Cardiac fibroblast (primary cell): ENCODE results near the gene NXF3.

ENCODE experiments used
- DNase-seq, 2 donors: peaks; one replicate each; pipeline versions ENCODE4 v3.0.0 to v3.0.0-alpha.2; 2010; ENCODE audit warnings: low read depth in 2 of 2
- H3K4me3 ChIP-seq, 2 donors: replicated peaks in 1 of 2; 1 replicate in 1 of 2; 2 replicates in 1 of 2; pipeline ENCODE4 v1.5.1; 2011; ENCODE audit warnings: low read depth in 2 of 2, low read length in 2 of 2, mild to moderate bottlenecking in 2 of 2, moderate library complexity in 1 of 2
- CTCF ChIP-seq: IDR thresholded peaks from one replicate; pipeline ENCODE4 v1.5.1; 2011; ENCODE audit warnings: low read depth, mild to moderate bottlenecking, low read length, inconsistent platforms

Gene NXF3

GRCh38 chrX:103101299-103102042 lies 8.5 kb upstream of the NXF3 start:
- DNase-seq, result peak in 1 of 2 donors; percentile 35
- H3K4me3 ChIP-seq, result no peak overlapping the region

GRCh38 chrX:103100484-103100883 lies 7.5 kb upstream of the NXF3 start:
- no peak overlapping the region for H3K4me3 ChIP-seq
- TF ChIP-seq CTCF, result no peak
- no peak for DNase-seq

More at GRCh38 chrX:103101299-103102042, 8.5 kb upstream of the NXF3 start:
- no peak for TF ChIP-seq CTCF

- DNase-seq, result no peak
- TF ChIP-seq CTCF, result no peak
- no peak overlapping the region for H3K4me3 ChIP-seq
These were observed 6.7 kb upstream of the NXF3 start for GRCh38 chrX:103099691-103100090.

DNA sequence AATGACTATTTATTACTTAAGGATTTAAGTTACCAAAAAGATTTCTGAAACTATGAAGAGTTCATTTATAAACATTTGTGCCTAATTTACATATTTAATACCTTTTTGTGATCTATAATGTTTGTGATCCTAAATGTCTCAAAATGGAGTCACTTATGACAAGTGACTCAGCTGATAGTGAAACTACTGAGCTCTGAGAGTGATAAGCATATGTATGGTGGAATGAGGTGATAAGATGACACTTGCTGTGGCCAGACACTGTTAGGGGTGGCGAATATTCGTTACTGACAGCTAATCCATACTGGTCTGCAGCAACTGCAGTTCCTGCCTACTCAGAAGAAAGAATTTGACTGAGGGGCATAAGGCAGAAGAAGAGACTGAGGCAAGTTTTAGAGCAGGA lies 5.5 kb upstream of the NXF3 start:
- DNase-seq, result no peak

GRCh38 chrX:103081051-103081450 lies 11.9 kb downstream of the NXF3 start:
- DNase-seq, result no peak
- TF ChIP-seq CTCF, result no peak
- no peak overlapping the region for H3K4me3 ChIP-seq

More for the DNA sequence above, 5.5 kb upstream of the NXF3 start:
- no peak overlapping the region for H3K4me3 ChIP-seq
- TF ChIP-seq CTCF, result no peak

DNA sequence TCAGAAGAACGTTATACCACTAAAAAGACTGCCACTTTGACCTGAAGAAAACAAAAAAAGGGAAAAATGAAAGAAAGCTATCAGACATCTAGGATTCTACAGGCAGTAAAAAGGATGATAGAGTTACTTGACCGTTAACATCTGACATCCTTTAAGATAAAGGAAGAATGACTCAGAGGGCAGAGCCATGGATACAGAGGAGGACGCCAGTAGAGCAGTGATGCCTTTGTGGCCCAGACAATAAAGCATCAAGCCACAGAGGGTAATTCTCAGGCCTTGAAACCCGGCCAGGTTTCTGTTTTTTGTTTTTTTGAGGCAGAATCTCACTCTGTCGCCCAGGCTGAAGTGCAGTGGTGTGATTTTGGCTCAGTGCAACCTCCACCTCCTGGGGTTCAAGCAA lies 19.5 kb downstream of the NXF3 start:
- no peak for TF ChIP-seq CTCF
- no peak overlapping the region for H3K4me3 ChIP-seq
- peak; percentile 1 to 27 for DNase-seq

DNA sequence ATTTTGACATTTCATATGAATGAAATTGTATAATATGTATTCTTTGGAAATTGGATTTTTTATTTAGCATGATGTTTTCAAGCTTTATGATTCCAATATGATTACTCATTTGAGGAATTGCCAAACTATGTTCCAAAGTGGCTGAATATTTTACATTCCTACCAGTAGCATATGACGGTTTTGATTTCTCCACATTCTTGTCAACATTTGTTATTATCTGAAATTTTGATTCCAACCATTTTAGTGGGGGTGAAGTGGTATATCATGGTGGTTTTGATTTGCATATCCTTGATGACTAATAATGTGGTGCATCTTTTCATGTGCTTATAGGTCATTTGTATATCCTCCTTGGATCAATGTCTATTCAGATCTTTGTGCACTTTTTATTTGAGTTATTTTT lies 26.3 kb downstream of the NXF3 start:
- TF ChIP-seq CTCF, result no peak
- DNase-seq, result peak; percentile 15 to 76
- no peak overlapping the region for H3K4me3 ChIP-seq
